GM23248 (cell line): ENCODE data around the gene POU5F1.

Source experiments
- EZH2 ChIP-seq: fragments of 200-600 bp; sonication (generic); IDR thresholded peaks from 2 replicates; pipeline ENCODE4 v1.6.1; 2018; ENCODE audit warnings: antibody characterized with exemption, mild to moderate bottlenecking; ENCODE audit not compliant: insufficient read depth, poor library complexity, severe bottlenecking
- EZH2phosphoT487 ChIP-seq: fragments of 200-600 bp; sonication (generic); IDR thresholded peaks from 2 replicates; pipeline ENCODE4 v1.6.1; 2018; ENCODE audit warnings: antibody characterized with exemption, moderate library complexity, mild to moderate bottlenecking, low read depth; ENCODE audit not compliant: insufficient read depth

GRCh38 chr6:31145386-31145785, 25.1 kb downstream of the POU5F1 start:
- TF ChIP-seq EZH2 (no peak), EZH2phosphoT487 (no peak)
